GM19043 (cell line): ENCODE measurements around the gene PLEKHA5.
"Not testable (repeated sequence)": the region's sequence is repeated elsewhere in the genome, so short reads cannot be mapped to it uniquely, and the experiment has no call there.

Experiments
- ATAC-seq: cut with Tn5 transposase; IDR thresholded peaks from one replicate; pipeline ENCODE4 v1.9.1; 2021; ENCODE audit warnings: low read depth; ENCODE audit not compliant: unreplicated experiment

PLEKHA5 gene

DNA sequence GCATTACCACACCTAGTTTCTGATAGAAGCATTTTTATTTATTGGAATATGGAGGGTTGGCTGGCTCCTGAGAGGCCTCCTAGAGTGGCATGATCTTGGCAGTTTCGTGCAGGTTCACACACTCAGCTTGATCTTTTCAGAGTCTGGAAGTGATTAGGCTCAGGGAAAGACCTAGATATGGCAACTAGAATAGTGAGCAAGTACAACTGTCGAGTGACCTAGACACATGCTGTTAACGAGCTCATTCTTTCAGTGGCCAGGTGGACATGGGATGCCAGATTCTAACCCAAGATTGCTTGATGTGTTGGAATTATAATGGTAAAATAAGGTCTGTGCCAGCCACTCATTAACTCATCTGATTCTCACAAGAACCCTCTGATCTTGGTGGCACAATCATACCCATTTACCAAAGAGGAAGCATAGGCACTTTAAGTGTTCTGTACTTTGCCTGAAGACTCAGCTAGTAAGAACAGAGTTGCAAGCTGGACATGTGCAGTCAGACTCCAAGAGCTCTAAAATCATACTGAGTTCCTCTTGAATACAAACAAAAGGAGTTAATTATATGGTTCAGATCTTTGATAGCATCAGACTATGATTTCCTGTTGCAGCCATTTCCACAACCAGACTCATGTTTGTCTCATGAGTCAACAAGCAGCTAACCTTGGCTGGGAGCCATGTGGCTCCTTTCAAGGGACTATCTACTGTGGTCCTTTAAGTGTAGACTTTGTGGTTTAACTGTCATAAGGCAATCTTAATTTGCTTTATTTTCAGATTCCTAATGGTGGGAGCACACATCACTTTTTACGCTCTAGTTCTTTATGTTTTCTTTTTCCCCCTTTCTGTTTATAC lies 144.2 kb downstream of the PLEKHA5 start:
- no peak for ATAC-seq

- no peak for ATAC-seq
Observed at GRCh38 chr12:19276767-19277166, 147.2 kb downstream of the PLEKHA5 start.

DNA sequence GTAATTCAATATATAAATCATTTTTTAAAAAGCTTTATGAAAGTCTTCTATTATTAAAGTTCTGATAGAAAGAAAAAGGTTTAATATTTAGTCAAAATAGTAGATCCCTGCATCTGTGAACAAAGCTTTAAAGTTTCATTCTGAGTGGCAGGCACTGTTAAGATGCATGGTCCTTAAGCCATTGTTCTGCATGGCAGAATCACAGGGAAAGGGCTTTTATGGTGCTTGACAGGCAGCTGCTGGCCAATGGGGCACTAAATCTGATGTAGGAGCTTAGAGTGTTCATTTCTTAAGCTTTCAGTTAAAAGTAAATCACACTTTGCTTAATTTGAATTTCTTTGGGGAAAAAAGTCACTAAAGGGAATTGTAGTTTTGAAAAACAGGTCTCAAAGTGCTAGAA lies 148.2 kb downstream of the PLEKHA5 start:
- ATAC-seq = no peak

GRCh38 chr12:19278407-19278806 lies 148.9 kb downstream of the PLEKHA5 start:
- ATAC-seq = no peak

- ATAC-seq = no peak
Observed at GRCh38 chr12:19282133-19282699, 152.7 kb downstream of the PLEKHA5 start.

DNA sequence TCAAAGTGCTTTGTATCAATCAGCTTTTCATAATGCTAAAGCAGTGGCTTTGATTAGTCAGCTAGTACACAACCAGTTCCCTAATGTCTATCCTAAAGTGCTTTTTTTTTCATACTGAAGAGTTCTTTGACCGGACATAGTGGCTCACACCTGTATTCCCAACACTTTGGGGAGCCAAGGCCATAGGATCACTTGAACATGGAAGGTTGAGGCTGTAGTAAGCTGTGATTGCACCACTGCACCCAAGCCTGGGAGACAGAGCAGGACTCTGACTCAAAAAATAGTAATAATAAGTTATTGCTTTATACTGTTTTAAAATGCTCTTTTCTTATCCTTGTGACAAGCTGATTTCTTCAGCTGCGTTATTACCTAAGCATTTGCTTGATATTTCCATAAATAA lies 155.1 kb downstream of the PLEKHA5 start:
- no peak for ATAC-seq

GRCh38 chr12:19285793-19286448 lies 156.4 kb downstream of the PLEKHA5 start:
- no peak for ATAC-seq

- ATAC-seq = no peak
Observed at GRCh38 chr12:19287302-19287701, 157.8 kb downstream of the PLEKHA5 start.

DNA sequence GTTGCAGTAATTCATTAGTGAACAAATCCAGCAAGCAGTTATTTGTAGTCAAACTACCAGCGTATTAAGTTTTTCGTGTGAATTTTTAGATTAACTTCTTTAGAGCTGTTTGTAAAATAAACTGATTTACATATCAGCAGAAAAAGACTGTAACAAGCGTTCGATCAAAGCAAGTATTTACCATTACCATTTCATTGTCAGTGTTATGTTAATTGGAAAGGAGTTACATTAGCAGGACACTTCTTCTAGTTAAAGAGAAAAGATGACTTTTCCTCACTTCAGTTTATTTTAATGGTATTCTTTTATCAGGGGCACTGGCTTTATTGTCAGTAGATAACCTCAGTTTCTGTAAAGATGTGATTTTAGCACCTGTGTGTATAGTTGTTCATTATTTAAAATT lies 158.6 kb downstream of the PLEKHA5 start:
- ATAC-seq = no peak

DNA sequence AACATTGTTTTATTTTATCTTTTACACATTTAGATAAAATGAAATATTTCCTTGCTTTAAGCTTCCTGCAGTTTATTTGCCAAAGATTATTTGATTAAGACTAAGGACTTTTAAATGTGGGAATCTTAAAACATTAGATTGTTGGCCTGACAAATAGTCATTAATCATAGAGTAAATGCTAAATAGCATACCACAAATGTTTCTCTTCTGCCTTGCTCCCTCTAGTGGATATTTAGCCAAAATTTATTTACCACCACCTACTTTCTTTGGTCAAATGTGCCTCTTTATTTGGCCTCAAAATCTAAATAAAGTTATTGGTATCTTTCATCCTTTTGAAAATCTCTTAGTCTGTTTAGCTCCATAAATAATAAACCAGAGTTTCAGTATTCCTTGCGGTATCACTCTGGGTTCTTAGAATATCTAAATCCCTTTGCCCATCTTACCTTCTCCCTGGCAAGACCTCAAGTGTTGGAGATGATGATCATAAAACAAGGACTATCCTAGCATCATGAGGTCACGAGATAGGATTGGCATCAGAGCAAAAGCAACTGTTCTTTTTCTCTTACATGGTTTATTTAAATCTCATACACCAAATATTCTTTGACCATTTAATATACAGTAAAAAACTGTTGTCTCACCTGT lies 159.2 kb downstream of the PLEKHA5 start:
- ATAC-seq = no peak

DNA sequence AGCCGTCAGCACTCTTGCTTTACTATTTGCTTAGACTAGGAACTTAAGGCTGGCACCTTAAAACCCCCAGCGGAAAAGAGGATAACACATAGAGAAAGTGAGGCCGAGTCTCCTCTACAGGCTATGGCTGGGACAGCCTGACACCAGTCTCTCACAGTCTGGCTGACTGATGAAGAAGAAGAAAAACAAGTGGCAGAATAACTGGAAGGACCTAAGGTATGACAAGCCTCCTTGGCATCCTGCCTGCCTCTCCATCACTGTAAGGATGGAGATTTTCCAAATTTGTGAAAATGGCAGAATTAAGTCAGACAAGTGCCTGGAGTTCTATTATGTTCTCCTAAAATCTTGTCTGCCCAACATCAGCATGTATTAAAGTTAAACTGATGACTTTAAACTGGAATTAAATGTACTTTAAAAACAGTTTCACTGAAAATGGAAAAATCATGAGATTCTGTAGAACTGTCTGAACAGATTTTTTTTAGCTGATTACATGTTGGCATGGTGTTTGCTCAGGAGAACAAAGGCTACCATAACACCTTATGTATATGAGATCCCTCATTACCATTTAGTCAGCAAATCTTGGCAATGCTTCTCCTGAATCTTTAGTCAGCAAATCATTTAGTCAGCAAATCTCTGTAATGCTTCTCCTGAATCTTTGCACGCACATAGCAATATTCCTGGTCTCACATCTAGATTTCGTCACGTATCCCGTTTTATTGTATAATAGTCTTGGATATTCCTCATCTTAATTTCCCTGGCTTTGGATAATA lies 169.5 kb downstream of the PLEKHA5 start:
- no peak for ATAC-seq

GRCh38 chr12:19299765-19300164 lies 170.2 kb downstream of the PLEKHA5 start:
- no peak for ATAC-seq

DNA sequence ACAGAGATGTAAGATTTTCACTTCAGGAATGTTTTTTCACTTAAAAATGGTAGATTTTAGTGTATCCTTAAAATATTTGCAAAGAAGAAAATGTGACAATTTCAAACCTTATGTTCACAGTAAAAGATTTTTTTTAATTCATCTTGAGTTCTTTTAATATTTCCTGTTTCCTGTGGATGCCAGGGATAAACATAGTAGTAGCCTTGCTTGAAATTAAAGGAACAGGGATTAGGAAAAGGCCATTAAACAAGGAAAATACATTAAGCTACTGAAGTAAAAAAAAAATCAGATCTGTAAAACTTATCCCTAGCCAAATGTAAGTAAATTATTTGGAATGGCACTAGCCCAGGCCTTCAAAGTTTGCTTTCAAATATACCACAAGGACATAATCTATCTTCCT lies 171.7 kb downstream of the PLEKHA5 start:
- no peak for ATAC-seq

- ATAC-seq = no peak
Observed at GRCh38 chr12:19301688-19302087, 172.2 kb downstream of the PLEKHA5 start.

DNA sequence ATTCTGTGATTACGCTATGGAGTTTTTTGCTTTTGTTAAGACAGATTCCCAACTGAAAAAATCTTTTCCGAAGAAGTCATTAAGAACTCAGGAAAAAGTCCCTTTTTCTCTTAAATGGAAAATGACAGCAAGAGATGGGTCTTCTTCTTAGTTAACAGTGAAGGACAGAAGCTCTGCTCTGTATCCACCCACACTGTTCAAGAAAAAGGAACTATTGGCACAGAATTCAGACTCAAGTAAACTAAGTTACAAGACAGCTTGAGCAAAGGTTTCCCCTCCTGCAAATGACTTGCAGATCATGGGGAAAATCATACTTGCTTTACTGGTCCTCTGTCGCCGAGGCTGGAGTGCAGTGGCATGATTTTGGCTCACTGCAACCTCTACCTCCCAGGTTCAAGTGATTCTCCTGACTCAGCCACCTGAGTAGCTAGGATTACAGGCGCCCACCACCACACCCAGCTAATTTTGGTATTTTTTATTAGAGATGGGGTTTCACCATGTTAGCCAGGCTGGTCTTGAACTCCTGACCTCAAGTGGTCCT lies 172.6 kb downstream of the PLEKHA5 start:
- ATAC-seq = no peak

GRCh38 chr12:19303496-19303895 lies 174.0 kb downstream of the PLEKHA5 start:
- ATAC-seq = no peak

GRCh38 chr12:19304149-19304750 lies 174.7 kb downstream of the PLEKHA5 start:
- ATAC-seq = no peak

- ATAC-seq = not testable (repeated sequence)
Observed at GRCh38 chr12:19305621-19306020, 176.1 kb downstream of the PLEKHA5 start.

DNA sequence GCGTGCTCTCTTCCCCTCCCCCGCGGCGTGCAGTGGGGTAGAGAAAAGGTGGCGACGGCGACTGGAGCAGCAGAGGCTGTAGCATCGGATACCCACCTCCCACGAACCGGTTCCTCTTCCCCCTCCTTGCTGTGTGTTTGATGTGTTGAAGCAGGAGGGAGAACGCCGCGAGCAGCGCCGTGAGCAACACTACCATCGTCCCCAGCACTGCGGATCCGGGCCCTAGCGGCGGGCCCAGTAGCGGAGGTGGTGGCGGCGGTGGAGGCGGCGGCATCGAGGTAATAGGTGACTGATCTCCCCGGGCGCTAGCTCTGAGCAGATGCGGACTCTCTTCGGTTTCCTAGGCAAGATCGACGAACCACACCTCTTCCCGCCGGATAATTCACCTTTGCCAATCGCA lies 176.8 kb downstream of the PLEKHA5 start:
- ATAC-seq = no peak

DNA sequence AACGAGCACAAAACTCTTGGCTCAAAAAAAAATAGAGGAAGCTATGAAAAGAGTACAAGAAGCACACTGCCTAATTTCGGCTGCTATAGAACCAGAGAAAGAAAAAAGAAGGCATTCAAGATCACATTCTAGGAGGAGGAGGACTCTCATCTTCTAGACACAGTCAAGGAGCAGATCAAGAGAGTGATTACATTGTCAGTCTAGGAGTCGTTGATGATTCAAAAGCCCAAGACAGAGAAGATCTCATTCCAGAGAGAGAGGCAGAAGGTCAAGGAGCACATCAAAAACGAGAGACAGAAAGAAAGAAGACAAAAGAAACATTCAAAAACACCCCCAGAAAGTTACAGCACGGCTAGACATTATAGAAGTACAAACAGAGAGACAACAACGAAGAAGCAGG lies 177.9 kb downstream of the PLEKHA5 start:
- ATAC-seq = no peak
